ENCODE measurements around the gene PBX1. TPM values are rescaled to one million over a fixed set of nuclear protein-coding genes. Genes with fewer than 3 reads are reported as not detected.

PBX1 gene
- total and polyA plus RNA-seq, 8 donors: 11.0 to 113 (median 23.0) TPM

DNA sequence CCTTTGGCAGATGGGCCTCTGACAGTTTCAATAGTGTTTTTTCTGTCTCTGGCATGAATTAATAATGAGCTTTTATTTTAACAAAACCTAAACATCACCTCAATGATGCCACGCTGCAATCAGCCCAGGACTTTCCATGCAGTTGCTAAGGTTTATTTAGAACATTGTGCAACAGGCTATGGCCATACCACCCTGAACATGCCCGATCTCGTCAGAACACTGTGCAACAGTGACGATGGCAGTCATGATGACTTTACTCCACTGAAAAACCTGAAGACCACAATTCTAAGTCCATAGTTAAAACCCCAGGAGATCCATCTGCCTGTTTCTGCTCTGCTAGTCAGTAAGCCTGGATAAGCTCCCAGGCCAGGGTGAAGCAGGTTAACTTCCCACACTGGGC lies 310.0 kb downstream of the PBX1 start:
- TF ChIP-seq POLR2AphosphoS5 (IDR thresholded peaks at IDR 0.05) (no peak), CTCF (IDR thresholded peaks at IDR 0.05) (no peak), POLR2A (IDR thresholded peaks at IDR 0.05) (no peak), EP300 (IDR thresholded peaks at IDR 0.05) (no peak)
- Histone ChIP-seq H3K36me3 (no peaks in the 10 kb centered on the region), H3K9me3 (no peaks in the 10 kb centered on the region), H3K27ac (no peak overlapping the region), H3K4me3 (no peak overlapping the region), H3K27me3 (no peaks in the 10 kb centered on the region), H3K4me1 (no peaks in the 10 kb centered on the region)
- no peak for DNase-seq
- WGBS, 5 donors: 88 to 100% (median 94%) methylated on average over 4 of the region's 4 CpGs
- intact Hi-C loops (cut with DNase I; ENCODE audit: low total_unique reads): no loop called here

- Histone ChIP-seq H3K27ac (no peak overlapping the region), H3K36me3 (no peaks in the 10 kb centered on the region), H3K4me1 (no peaks in the 10 kb centered on the region), H3K4me3 (no peak overlapping the region), H3K9me3 (no peaks in the 10 kb centered on the region), H3K27me3 (no peaks in the 10 kb centered on the region)
- TF ChIP-seq POLR2AphosphoS5 (IDR thresholded peaks at IDR 0.05) (no peak), EP300 (IDR thresholded peaks at IDR 0.05) (no peak), POLR2A (IDR thresholded peaks at IDR 0.05) (no peak), CTCF (IDR thresholded peaks at IDR 0.05) (no peak)
- intact Hi-C loops (cut with DNase I; ENCODE audit: low total_unique reads): no loop called here
- DNase-seq: no peak
- WGBS, 5 donors: 82 to 94% (median 88%) methylated on average over 3 of the region's 3 CpGs
These were observed 316.5 kb downstream of the PBX1 start for GRCh38 chr1:164875518-164875917.

- Histone ChIP-seq H3K36me3 (no peaks in the 10 kb centered on the region), H3K4me1 (no peaks in the 10 kb centered on the region), H3K27me3 (no peaks in the 10 kb centered on the region), H3K27ac (no peak overlapping the region), H3K4me3 (no peak overlapping the region), H3K9me3 (no peaks in the 10 kb centered on the region)
- WGBS, 5 donors: 73 to 85% (median 80%) methylated on average over 12 of the region's 12 CpGs
- intact Hi-C loops (cut with DNase I; ENCODE audit: low total_unique reads): no loop called here
- no peak for DNase-seq
- TF ChIP-seq CTCF (IDR thresholded peaks at IDR 0.05) (no peak), POLR2AphosphoS5 (IDR thresholded peaks at IDR 0.05) (no peak), EP300 (IDR thresholded peaks at IDR 0.05) (no peak), POLR2A (IDR thresholded peaks at IDR 0.05) (no peak)
These were observed 317.6 kb downstream of the PBX1 start for GRCh38 chr1:164876398-164877116.

DNA sequence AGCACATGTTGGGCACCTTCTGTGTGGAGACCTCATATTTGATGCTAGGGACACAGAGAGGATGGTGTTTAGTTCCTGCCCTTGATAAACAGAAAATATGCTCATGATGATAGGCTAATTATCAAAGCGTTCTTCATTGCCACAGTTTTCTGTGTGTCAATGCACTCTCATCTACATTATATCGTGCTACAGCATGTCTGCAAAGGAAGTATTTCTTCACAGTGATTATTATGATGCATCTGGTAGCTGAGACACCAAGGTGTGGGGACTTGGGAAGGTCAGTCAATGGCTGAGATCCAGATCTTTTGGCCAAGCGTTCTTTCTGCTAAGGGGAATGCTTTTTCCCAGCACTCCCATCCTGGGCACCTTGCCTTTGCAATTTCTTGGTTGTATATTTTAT lies 321.2 kb downstream of the PBX1 start:
- no peaks in the 10 kb centered on the region for H3K4me1 ChIP-seq
- intact Hi-C loops (cut with DNase I; ENCODE audit: low total_unique reads): no loop called here
- WGBS, 5 donors: 74 to 85% (median 78%) methylated on average over 3 of the region's 3 CpGs
- peaks cover 0 to 3% (median 0%) of the 10 kb centered on the region in 4 donors for H3K36me3 ChIP-seq
- no peak for DNase-seq
- TF ChIP-seq EP300 (IDR thresholded peaks at IDR 0.05) (no peak), POLR2A (IDR thresholded peaks at IDR 0.05) (no peak), CTCF (IDR thresholded peaks at IDR 0.05) (no peak)
- no peaks in the 10 kb centered on the region for H3K27me3 ChIP-seq
- H3K4me3 ChIP-seq: no peak overlapping the region
- no peak overlapping the region for H3K27ac ChIP-seq
- H3K9me3 ChIP-seq: no peaks in the 10 kb centered on the region
